IPS-18a (cell line): ENCODE data around the gene GON4L.
A peak's percentile ranks its signal among the peaks of the same experiment; 100 is the strongest.
"Not testable (repeated sequence)": the region's sequence is repeated elsewhere in the genome, so short reads cannot be mapped to it uniquely, and the experiment has no call there.

Experiments
- H3K27ac ChIP-seq: one replicate; pipeline ENCODE4 v1.5.1; 2013; ENCODE audit warnings: low read length
- H3K27me3 ChIP-seq: one replicate; pipeline ENCODE4 v1.6.1; 2013; ENCODE audit warnings: mild to moderate bottlenecking, low read length; ENCODE audit not compliant: control insufficient read depth, insufficient read depth
- H3K36me3 ChIP-seq: one replicate; pipeline ENCODE4 v1.6.1; 2013; ENCODE audit warnings: low read depth, low read length; ENCODE audit not compliant: control insufficient read depth
- H3K4me1 ChIP-seq: one replicate; pipeline ENCODE4 v1.6.1; 2013; ENCODE audit warnings: low read depth, low read length; ENCODE audit not compliant: control insufficient read depth
- H3K4me3 ChIP-seq: one replicate; pipeline ENCODE4 v1.5.1; 2013; ENCODE audit warnings: low read length
- H3K9ac ChIP-seq: one replicate; pipeline ENCODE4 v1.6.1; 2013; ENCODE audit warnings: mild to moderate bottlenecking, low read length, moderate library complexity
- H3K9me3 ChIP-seq: one replicate; pipeline ENCODE4 v1.6.1; 2013; ENCODE audit warnings: low read depth, low read length; ENCODE audit not compliant: control insufficient read depth

Gene GON4L

DNA sequence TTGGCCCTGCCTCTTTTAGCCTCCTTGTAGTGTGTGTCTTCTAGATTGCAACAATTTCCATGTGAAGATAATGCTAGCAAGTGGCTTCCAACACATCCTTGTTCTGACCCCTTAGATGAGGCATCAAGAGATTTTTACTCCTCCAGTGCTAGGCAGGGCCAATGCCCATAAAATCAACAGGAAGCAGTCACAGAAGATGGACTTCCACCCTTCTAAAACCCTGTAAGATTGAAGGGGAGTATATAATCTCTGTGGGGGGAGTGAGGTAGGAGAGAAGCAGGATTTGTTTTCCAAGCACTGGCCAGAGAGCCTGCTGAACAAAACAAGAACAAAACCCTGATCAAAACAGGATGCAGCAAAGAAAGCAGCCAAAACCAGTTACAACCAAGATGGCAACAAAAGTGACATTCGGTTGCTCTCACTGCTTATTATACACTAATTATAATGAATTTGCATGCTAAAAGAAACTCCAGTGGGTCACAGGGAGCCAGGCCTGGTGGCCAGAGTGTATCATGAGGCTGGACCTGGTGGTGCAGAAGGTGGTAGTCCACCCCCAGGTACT is 12.1 kb downstream of the GON4L start:
- no peak overlapping the region for H3K27ac ChIP-seq
- no peak overlapping the region for H3K9ac ChIP-seq
- no peaks in the 10 kb centered on the region for H3K4me1 ChIP-seq
- H3K4me3 ChIP-seq, result no peak overlapping the region
- H3K27me3 ChIP-seq, result no peaks in the 10 kb centered on the region
- H3K36me3 ChIP-seq, result peaks cover 24% of the 10 kb centered on the region
- H3K9me3 ChIP-seq, result no peaks in the 10 kb centered on the region

DNA sequence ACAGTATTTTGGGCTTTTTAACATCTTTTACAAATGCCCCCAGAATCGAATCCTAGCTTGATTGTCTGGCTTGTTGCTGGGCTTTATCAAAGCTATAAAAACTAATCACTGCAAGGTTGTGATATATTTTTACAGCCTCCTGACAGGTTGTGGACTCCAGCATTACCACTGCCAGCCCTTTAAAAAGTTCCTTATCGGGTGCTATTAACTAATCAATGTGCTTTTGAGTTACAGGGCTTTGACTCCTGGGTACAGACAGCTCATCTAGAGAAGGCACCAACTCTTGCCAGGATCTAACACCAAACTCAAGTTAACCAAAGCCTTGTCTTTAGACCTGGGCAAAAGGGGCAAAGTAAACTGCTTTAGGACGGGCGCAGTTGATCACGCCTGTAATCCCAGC is 16.6 kb downstream of the GON4L start:
- Histone ChIP-seq H3K4me3 (no peak overlapping the region), H3K27ac (no peak overlapping the region), H3K9me3 (no peaks in the 10 kb centered on the region), H3K9ac (no peak overlapping the region), H3K27me3 (no peaks in the 10 kb centered on the region), H3K36me3 (peaks cover 17% of the 10 kb centered on the region), H3K4me1 (no peaks in the 10 kb centered on the region)

DNA sequence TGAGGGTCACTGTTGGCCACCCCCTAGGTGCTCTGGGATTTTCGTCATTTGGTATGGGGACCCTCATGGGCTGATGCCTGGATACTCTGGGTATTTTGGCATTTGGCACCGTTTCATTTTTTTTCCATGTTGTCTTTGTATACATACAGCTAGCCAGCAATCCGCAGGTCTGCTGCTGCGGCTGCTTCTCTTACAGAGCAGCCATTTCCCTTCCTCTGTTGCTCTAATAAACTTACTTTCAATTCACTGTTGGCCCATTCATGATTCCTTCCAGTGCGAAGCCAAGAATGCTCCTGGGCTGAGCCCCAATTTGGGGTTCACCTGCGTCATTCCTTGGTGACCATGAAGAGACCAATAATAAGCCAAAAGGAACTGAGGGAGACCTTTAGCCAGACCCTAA is 21.5 kb downstream of the GON4L start:
- Histone ChIP-seq H3K36me3 (peaks cover 4% of the 10 kb centered on the region), H3K4me1 (peaks cover 4% of the 10 kb centered on the region), H3K4me3 (no peak overlapping the region), H3K27me3 (no peaks in the 10 kb centered on the region), H3K9me3 (no peaks in the 10 kb centered on the region), H3K27ac (no peak overlapping the region), H3K9ac (no peak overlapping the region)

DNA sequence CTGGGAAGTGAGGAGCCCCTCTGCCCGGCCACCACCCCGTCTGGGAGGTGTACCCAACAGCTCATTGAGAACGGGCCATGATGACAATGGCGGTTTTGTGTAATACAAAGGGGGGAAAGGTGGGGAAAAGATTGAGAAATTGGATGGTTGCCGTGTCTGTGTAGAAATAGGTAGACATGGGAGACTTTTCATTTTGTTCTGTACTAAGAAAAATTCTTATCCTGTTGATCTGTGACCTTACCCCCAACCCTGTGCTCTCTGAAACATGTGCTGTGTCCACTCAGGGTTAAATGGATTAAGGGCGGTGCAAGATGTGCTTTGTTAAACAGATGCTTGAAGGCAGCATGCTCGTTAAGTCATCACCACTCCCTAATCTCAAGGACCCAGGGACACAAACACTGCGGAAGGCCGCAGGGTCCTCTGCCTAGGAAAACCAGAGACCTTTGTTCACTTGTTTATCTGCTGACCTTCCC is 22.1 kb downstream of the GON4L start:
- not testable (repeated sequence) for H3K36me3 ChIP-seq, H3K4me1 ChIP-seq, H3K4me3 ChIP-seq, H3K27me3 ChIP-seq, H3K9me3 ChIP-seq, H3K9ac ChIP-seq, H3K27ac ChIP-seq

DNA sequence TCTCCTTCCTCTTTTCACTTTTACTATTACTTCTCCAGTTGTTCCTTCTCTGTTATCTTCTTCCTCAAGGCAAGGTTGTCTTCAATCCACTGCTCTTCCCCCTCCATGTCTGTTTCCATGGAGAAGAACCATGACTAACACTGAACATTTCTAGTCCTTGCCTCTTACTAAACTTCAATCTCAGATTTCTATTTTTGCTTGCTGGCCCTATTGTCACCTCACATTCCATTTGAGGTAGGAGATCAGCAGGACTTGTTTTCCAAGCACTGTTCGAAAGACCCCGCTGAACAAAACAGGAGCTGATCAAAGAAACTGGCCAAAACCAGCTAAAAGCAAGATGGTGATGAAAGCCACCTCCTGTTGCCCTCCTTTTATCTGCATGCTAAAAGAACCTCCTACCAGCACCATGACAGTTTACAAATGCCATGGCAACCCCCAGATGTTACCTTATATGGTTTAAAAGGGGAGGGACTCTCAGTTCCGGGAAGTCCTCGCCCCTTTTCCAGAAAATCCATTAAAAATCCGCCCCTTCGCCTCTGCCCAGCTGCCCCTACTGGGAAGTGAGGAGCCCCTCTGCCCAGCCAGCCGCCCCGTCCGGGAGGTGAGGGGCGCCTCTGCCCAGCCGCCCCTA is 22.6 kb downstream of the GON4L start:
- Histone ChIP-seq H3K4me3 (no peak overlapping the region), H3K36me3 (peaks cover 4% of the 10 kb centered on the region), H3K4me1 (peaks cover 4% of the 10 kb centered on the region), H3K9ac (no peak overlapping the region), H3K27me3 (no peaks in the 10 kb centered on the region), H3K27ac (peak overlapping the region; percentile 25), H3K9me3 (no peaks in the 10 kb centered on the region)

GRCh38 chr1:155833665-155834295 is 23.2 kb downstream of the GON4L start:
- Histone ChIP-seq H3K9me3 (no peaks in the 10 kb centered on the region), H3K27ac (no peak overlapping the region), H3K27me3 (no peaks in the 10 kb centered on the region), H3K4me3 (no peak overlapping the region), H3K9ac (no peak overlapping the region), H3K36me3 (peaks cover 4% of the 10 kb centered on the region), H3K4me1 (peaks cover 4% of the 10 kb centered on the region)

DNA sequence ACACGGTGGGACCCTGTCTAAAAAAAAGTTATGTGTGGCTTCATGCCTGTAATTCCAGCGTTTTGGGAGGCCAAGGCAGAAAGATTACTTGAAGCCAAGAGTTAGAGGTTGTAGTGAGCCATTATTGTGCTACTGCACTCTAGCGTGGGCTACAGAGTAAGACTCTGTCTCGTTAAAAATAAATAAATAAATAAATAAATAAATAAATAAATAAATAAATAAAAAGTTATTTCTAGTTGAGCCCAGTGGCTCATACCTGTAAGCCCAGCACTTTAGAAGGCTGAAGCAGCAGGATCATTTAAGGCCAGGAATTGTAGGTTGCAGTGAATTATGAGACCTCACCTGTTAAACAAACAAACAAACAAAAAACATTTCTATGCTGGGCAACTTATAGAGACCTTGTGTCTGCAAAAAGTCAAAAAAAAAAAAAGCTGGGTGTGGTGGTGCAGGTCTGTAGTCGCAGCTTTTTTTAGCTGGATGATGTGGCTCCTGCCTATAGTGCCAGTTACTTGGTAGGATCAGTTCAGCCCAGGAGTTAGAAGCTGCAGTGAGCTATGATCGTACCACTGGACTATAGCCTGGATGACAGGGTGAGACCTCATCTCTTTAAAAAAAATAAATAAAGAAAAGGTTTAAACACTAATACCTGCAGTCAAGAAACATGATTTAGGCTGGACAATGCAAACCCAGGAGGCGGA is 25.6 kb downstream of the GON4L start:
- Histone ChIP-seq H3K4me3 (no peak overlapping the region), H3K9me3 (no peaks in the 10 kb centered on the region), H3K36me3 (peaks cover 6% of the 10 kb centered on the region), H3K27me3 (no peaks in the 10 kb centered on the region), H3K4me1 (peaks cover 4% of the 10 kb centered on the region), H3K27ac (no peak overlapping the region), H3K9ac (no peak overlapping the region)

GRCh38 chr1:155827450-155827849 is 29.6 kb downstream of the GON4L start:
- H3K9me3 ChIP-seq, result no peaks in the 10 kb centered on the region
- H3K27me3 ChIP-seq, result no peaks in the 10 kb centered on the region
- H3K36me3 ChIP-seq, result peaks cover 26% of the 10 kb centered on the region
- no peak overlapping the region for H3K9ac ChIP-seq
- no peaks in the 10 kb centered on the region for H3K4me1 ChIP-seq
- H3K4me3 ChIP-seq, result no peak overlapping the region
- H3K27ac ChIP-seq, result no peak overlapping the region

DNA sequence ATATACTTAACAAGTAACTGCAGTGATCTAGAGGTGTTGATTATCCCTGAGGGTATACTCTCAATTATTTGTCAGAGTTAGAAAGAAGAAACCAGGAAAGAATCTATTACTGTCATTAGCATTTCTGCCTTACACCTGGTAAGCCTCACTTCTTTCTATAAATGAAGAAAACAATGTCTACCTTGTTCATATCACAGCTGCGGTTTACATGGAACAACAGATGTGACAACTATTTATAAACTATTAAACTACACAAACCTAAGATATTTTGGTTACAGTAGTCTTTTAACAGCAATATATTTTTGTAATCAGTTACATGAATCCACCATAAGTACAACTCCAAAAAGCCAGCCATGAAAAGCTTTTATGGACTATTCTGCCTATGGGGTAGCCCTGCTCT is 40.7 kb downstream of the GON4L start:
- H3K4me3 ChIP-seq, result no peak overlapping the region
- H3K27me3 ChIP-seq, result no peaks in the 10 kb centered on the region
- no peak overlapping the region for H3K27ac ChIP-seq
- no peak overlapping the region for H3K9ac ChIP-seq
- no peaks in the 10 kb centered on the region for H3K4me1 ChIP-seq
- peaks cover 57% of the 10 kb centered on the region for H3K36me3 ChIP-seq
- H3K9me3 ChIP-seq, result no peaks in the 10 kb centered on the region

DNA sequence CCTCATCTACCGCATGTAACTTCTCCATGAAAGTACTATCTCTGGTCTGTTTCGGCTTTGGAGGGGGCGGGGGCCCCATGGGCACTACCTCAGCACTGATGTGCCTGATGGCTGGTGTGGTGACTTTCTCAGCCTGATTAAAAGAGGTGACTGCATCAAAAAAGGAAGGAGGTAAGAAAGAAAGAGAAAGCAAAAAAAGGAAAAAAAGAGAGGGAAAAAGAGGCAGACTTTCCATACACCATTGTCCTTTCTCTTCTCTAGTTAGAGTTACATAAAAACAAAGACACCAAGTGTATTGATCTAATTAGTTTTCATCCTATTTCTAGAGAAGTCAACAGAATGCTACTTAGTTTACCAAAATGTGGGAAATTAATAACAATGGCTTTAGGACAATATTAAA is 43.3 kb downstream of the GON4L start:
- Histone ChIP-seq H3K4me3 (no peak overlapping the region), H3K9ac (no peak overlapping the region), H3K36me3 (peaks cover 40% of the 10 kb centered on the region), H3K4me1 (no peaks in the 10 kb centered on the region), H3K27ac (no peak overlapping the region), H3K27me3 (no peaks in the 10 kb centered on the region), H3K9me3 (no peaks in the 10 kb centered on the region)

DNA sequence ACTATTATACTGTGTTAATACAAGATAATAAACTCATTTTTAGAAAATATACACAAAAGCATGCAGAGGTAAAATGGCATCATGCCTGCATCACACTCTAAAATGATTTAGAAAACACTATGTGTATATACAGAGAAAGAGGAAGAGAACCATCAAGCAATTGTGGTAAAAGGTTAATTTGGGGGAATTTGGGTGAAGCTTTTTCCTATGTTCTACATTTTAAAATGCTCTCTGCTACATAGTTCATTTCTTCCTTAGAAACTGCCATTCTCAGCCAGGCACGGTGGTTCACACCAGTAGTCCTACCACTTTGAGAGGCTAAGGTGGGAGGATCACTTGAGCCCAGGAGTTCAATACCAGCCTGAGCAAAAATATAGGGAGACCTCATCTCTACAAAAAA is 44.1 kb downstream of the GON4L start:
- H3K36me3 ChIP-seq, result peaks cover 34% of the 10 kb centered on the region
- no peak overlapping the region for H3K4me3 ChIP-seq
- no peaks in the 10 kb centered on the region for H3K27me3 ChIP-seq
- H3K4me1 ChIP-seq, result no peaks in the 10 kb centered on the region
- H3K9me3 ChIP-seq, result no peaks in the 10 kb centered on the region
- no peak overlapping the region for H3K27ac ChIP-seq
- H3K9ac ChIP-seq, result no peak overlapping the region
